ENCODE results near the gene RAB40C. TPM values are rescaled to one million over a fixed set of nuclear protein-coding genes. Genes with fewer than 3 reads are reported as not detected.

The RAB40C gene
- total RNA-seq, 3 donors from 2014 or later, result 17.6 to 29.1 (median 20.6) TPM

GRCh38 chr16:631808-632358 is 42.0 kb downstream of the RAB40C start:
- Histone ChIP-seq H3K4me1 (peaks cover 8 to 19% of the 10 kb centered on the region in 2 donors), H3K36me3 (no peaks in the 10 kb centered on the region)

GRCh38 chr16:632486-633335 is 42.8 kb downstream of the RAB40C start:
- Histone ChIP-seq H3K36me3 (no peaks in the 10 kb centered on the region), H3K4me1 (peaks cover 8 to 19% of the 10 kb centered on the region in 2 donors), H3K27ac (no peak overlapping the region), H3K9me3 (no peaks in the 10 kb centered on the region), H3K4me3 (no peak overlapping the region), H3K27me3 (no peaks in the 10 kb centered on the region)
- TF ChIP-seq POLR2AphosphoS5 (IDR thresholded peaks at IDR 0.05) (no peak), POLR2A (IDR thresholded peaks at IDR 0.05) (no peak), CTCF (IDR thresholded peaks at IDR 0.05) (no peak)
- intact Hi-C loops (cut with DNase I; ENCODE audit: low total_unique reads), result no loop called here
- no peak for DNase-seq (ENCODE audit: low spot score in 2 of 2)

More at GRCh38 chr16:631808-632358, 42.0 kb downstream of the RAB40C start:
- no peak overlapping the region for H3K4me3 ChIP-seq
- DNase-seq (ENCODE audit: low spot score in 2 of 2), result no peak
- TF ChIP-seq POLR2A (IDR thresholded peaks at IDR 0.05) (no peak), POLR2AphosphoS5 (IDR thresholded peaks at IDR 0.05) (no peak), CTCF (IDR thresholded peaks at IDR 0.05) (no peak)
- H3K27ac ChIP-seq, result no peak overlapping the region
- H3K27me3 ChIP-seq, result no peaks in the 10 kb centered on the region
- intact Hi-C loops (cut with DNase I; ENCODE audit: low total_unique reads), result no loop called here
- H3K9me3 ChIP-seq, result no peaks in the 10 kb centered on the region

GRCh38 chr16:633336-634050 is 43.6 kb downstream of the RAB40C start:
- intact Hi-C loops (cut with DNase I; ENCODE audit: low total_unique reads), result no loop called here
- no peaks in the 10 kb centered on the region for H3K27me3 ChIP-seq
- no peaks in the 10 kb centered on the region for H3K9me3 ChIP-seq
- no peak for DNase-seq (ENCODE audit: low spot score in 2 of 2)
- H3K4me1 ChIP-seq, result peaks cover 8 to 19% of the 10 kb centered on the region in 2 donors
- no peak overlapping the region for H3K27ac ChIP-seq
- no peak overlapping the region for H3K4me3 ChIP-seq
- no peaks in the 10 kb centered on the region for H3K36me3 ChIP-seq
- TF ChIP-seq POLR2A (IDR thresholded peaks at IDR 0.05) (no peak), POLR2AphosphoS5 (IDR thresholded peaks at IDR 0.05) (no peak), CTCF (IDR thresholded peaks at IDR 0.05) (no peak)

- Histone ChIP-seq H3K36me3 (no peaks in the 10 kb centered on the region), H3K27ac (no peak overlapping the region), H3K4me3 (no peak overlapping the region), H3K9me3 (no peaks in the 10 kb centered on the region), H3K4me1 (peaks cover 8 to 19% of the 10 kb centered on the region in 2 donors), H3K27me3 (no peaks in the 10 kb centered on the region)
- intact Hi-C loops (cut with DNase I; ENCODE audit: low total_unique reads), result no loop called here
- no peak for DNase-seq (ENCODE audit: low spot score in 2 of 2)
- no peak for TF ChIP-seq POLR2AphosphoS5 (IDR thresholded peaks at IDR 0.05)
- TF ChIP-seq POLR2A (IDR thresholded peaks at IDR 0.05), result no peak
- no peak for TF ChIP-seq CTCF (IDR thresholded peaks at IDR 0.05)
Observed at GRCh38 chr16:634051-634670, 44.3 kb downstream of the RAB40C start.
